SK-N-SH treated with all-trans-retinoic acid at 6 μM for 48 hours (cell line): ENCODE data around the gene TRIM13.

Experiments used
- ATAC-seq: fragments of 200-7000 bp; cut with Tn5 transposase; 3 replicates; pipeline ENCODE4 v1.9.1; 2020; ENCODE audit warnings: mild to moderate bottlenecking, moderate library complexity
- ARNTL ChIP-seq: fragments of 450-650 bp; formaldehyde crosslinking; IDR thresholded peaks from 2 replicates; pipeline ENCODE4 v1.5.0; 2020; ENCODE audit warnings: low read depth, mild to moderate bottlenecking, moderate library complexity, borderline replicate concordance
- BACH2 ChIP-seq: fragments of 250-450 bp; sonication (Bioruptor Pico); IDR thresholded peaks from 2 replicates; pipeline ENCODE4 v1.9.0; 2021; ENCODE audit warnings: mild to moderate bottlenecking, borderline replicate concordance
- CSDC2 ChIP-seq: fragments of 250-450 bp; sonication (Bioruptor Pico); IDR thresholded peaks from 2 replicates; pipeline ENCODE4 v1.5.0; 2020; ENCODE audit warnings: mild to moderate bottlenecking, moderate library complexity
- ESRRG ChIP-seq: fragments of 250-450 bp; sonication (Bioruptor Pico); IDR thresholded peaks from 2 replicates; pipeline ENCODE4 v1.6.1; 2021; ENCODE audit warnings: mild to moderate bottlenecking
- GLIS3 ChIP-seq: fragments of 250-450 bp; sonication (Bioruptor Pico); IDR thresholded peaks from 2 replicates; pipeline ENCODE4 v1.5.0; 2020; ENCODE audit warnings: mild to moderate bottlenecking, moderate library complexity
- ISL1 ChIP-seq: fragments of 250-450 bp; sonication (Bioruptor Pico); IDR thresholded peaks from 2 replicates; pipeline ENCODE4 v2.1.2; 2022; ENCODE audit warnings: mild to moderate bottlenecking, moderate library complexity
- OSR1 ChIP-seq: fragments of 250-450 bp; sonication (Bioruptor Pico); IDR thresholded peaks from 2 replicates; pipeline ENCODE4 v1.8.0; 2022; ENCODE audit warnings: moderate library complexity, mild to moderate bottlenecking, inconsistent platforms
- PPARA ChIP-seq: fragments of 250-450 bp; sonication (Bioruptor Pico); IDR thresholded peaks from 2 replicates; pipeline ENCODE4 v1.5.0; 2020; ENCODE audit warnings: mild to moderate bottlenecking, borderline replicate concordance
- RARB ChIP-seq: fragments of 250-450 bp; sonication (Bioruptor Pico); IDR thresholded peaks from 2 replicates; pipeline ENCODE4 v1.8.0; 2021; ENCODE audit warnings: mild to moderate bottlenecking, moderate library complexity
- SNAI2 ChIP-seq: fragments of 250-450 bp; sonication (Bioruptor Pico); IDR thresholded peaks from 2 replicates; pipeline ENCODE4 v1.5.0; 2020; ENCODE audit warnings: mild to moderate bottlenecking, moderate library complexity
- TCF4 ChIP-seq: fragments of 250-450 bp; sonication (Bioruptor Pico); IDR thresholded peaks from 2 replicates; pipeline ENCODE4 v1.8.0; 2021; ENCODE audit warnings: mild to moderate bottlenecking, moderate library complexity, borderline replicate concordance
- TOX ChIP-seq: fragments of 250-450 bp; sonication (Bioruptor Pico); IDR thresholded peaks from 2 replicates; pipeline ENCODE4 v1.8.0; 2021; ENCODE audit warnings: mild to moderate bottlenecking, moderate library complexity, borderline replicate concordance
- ZC3H10 ChIP-seq: fragments of 250-450 bp; sonication (Bioruptor Pico); IDR thresholded peaks from 2 replicates; pipeline ENCODE4 v1.5.1; 2021; ENCODE audit warnings: mild to moderate bottlenecking, moderate library complexity
- ZFP30 ChIP-seq: fragments of 450-650 bp; formaldehyde crosslinking; IDR thresholded peaks from 2 replicates; pipeline ENCODE4 v1.5.0; 2022; ENCODE audit warnings: mild to moderate bottlenecking, moderate library complexity
- ZNF565 ChIP-seq: fragments of 450-650 bp; formaldehyde crosslinking; conservative IDR thresholded peaks from 2 replicates; pipeline ENCODE4 v1.5.0; 2020; ENCODE audit warnings: low read depth, mild to moderate bottlenecking, moderate library complexity
- ZNF8 ChIP-seq: fragments of 450-650 bp; formaldehyde crosslinking; IDR thresholded peaks from 2 replicates; pipeline ENCODE4 v1.5.0; 2020; ENCODE audit warnings: mild to moderate bottlenecking, moderate library complexity
- TF ChIP-seq, protein P1 (sequence below): fragments of 250-450 bp; sonication (Bioruptor Pico); IDR thresholded peaks from 2 replicates; pipeline ENCODE4 v1.5.0; 2020; ENCODE audit warnings: mild to moderate bottlenecking, moderate library complexity
- TF ChIP-seq, protein P2 (sequence below): fragments of 250-450 bp; sonication (Bioruptor Pico); IDR thresholded peaks from 2 replicates; pipeline ENCODE4 v1.5.1; 2020; ENCODE audit warnings: low read depth, mild to moderate bottlenecking, moderate library complexity
- TF ChIP-seq, protein P3 (sequence below): fragments of 250-450 bp; sonication (Bioruptor Pico); IDR thresholded peaks from 2 replicates; pipeline ENCODE4 v1.8.0; 2020; ENCODE audit warnings: mild to moderate bottlenecking, moderate library complexity, borderline replicate concordance
- TF ChIP-seq, protein P4 (sequence below): fragments of 250-450 bp; sonication (Bioruptor Pico); IDR thresholded peaks from 2 replicates; pipeline ENCODE4 v1.5.1; 2021; ENCODE audit warnings: mild to moderate bottlenecking, moderate library complexity

Gene TRIM13

DNA sequence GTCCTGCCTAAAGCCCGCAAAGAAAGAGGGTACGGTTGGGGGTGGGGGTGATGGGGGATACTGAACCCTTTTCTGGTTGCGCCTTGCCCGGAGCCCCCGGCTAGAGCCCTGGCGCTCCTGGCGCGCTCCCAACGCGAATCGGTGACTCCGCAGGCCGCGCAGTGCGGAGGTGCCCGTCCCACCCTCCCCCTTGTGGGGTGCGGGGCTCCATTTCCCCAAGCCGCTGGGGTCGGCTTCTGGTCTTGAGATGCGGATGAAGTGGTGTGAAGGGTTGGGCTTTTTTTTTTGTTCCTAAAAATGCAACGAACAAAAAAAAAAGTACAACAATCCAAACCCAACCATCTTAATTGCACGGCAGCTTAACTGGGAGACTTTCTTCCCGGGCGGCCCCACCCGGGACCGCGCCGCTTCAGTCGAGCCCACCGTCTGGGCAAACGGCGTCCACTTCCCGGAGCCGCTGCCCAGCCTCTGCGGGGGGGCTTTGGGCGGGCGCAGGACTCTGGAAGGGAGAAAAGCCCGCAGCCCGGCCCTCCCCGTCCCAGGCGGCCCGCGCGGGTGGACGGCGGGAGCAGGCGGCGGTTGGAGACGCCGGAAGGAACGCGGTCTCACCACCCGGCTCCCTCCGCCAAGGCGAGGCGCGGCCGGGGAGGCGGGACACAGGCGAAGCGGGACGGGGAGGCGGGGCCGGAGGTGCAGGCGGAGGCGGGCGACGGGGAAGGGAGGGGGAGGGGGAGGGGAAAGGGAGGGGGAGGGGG is 504 bp upstream of the TRIM13 start:
- ATAC-seq = peak; percentile 81
- TF ChIP-seq TCF4 (CRISPR knock-in tag) (no peak), CSDC2 (CRISPR knock-in tag) (0 out of 2 replicates have a peak, but pooled peaks have one; percentile 37), RARB (CRISPR knock-in tag) (no peak), GLIS3 (CRISPR knock-in tag) (peak; percentile 71; the same call in 1 of the 2 replicates)
- TF ChIP-seq, protein P1, sequence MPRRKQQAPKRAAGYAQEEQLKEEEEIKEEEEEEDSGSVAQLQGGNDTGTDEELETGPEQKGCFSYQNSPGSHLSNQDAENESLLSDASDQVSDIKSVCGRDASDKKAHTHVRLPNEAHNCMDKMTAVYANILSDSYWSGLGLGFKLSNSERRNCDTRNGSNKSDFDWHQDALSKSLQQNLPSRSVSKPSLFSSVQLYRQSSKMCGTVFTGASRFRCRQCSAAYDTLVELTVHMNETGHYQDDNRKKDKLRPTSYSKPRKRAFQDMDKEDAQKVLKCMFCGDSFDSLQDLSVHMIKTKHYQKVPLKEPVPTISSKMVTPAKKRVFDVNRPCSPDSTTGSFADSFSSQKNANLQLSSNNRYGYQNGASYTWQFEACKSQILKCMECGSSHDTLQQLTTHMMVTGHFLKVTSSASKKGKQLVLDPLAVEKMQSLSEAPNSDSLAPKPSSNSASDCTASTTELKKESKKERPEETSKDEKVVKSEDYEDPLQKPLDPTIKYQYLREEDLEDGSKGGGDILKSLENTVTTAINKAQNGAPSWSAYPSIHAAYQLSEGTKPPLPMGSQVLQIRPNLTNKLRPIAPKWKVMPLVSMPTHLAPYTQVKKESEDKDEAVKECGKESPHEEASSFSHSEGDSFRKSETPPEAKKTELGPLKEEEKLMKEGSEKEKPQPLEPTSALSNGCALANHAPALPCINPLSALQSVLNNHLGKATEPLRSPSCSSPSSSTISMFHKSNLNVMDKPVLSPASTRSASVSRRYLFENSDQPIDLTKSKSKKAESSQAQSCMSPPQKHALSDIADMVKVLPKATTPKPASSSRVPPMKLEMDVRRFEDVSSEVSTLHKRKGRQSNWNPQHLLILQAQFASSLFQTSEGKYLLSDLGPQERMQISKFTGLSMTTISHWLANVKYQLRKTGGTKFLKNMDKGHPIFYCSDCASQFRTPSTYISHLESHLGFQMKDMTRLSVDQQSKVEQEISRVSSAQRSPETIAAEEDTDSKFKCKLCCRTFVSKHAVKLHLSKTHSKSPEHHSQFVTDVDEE (CRISPR knock-in tag) = peak; percentile 55; the same call in 1 of the 2 replicates

DNA sequence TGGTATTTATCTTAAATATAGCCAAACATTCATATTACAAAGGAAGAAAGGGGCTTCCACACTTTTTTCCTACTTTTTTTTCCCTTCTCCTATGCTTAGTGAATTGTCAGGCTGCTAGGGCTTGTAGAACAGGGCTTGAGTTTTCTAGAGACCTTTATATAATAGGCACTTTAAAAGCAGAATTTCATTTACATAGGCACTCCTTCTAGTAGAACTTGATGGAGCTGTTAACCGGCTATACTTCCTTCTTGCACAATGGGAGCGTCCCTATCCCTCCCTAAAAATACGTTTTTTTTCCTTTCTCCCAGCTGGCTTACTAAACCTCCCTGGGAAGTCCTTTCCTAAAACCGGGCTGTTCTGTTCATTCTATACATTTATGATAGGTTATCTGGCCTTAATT is 1.1 kb downstream of the TRIM13 start:
- no peak for ATAC-seq
- TF ChIP-seq RARB (CRISPR knock-in tag) (no peak), SNAI2 (CRISPR knock-in tag) (no peak), ZC3H10 (CRISPR knock-in tag) (no peak), GLIS3 (CRISPR knock-in tag) (no peak), OSR1 (CRISPR knock-in tag) (no peak), TCF4 (CRISPR knock-in tag) (no peak), ARNTL (CRISPR knock-in tag) (no peak), CSDC2 (CRISPR knock-in tag) (no peak), PPARA (no peak)
- TF ChIP-seq, protein P2, sequence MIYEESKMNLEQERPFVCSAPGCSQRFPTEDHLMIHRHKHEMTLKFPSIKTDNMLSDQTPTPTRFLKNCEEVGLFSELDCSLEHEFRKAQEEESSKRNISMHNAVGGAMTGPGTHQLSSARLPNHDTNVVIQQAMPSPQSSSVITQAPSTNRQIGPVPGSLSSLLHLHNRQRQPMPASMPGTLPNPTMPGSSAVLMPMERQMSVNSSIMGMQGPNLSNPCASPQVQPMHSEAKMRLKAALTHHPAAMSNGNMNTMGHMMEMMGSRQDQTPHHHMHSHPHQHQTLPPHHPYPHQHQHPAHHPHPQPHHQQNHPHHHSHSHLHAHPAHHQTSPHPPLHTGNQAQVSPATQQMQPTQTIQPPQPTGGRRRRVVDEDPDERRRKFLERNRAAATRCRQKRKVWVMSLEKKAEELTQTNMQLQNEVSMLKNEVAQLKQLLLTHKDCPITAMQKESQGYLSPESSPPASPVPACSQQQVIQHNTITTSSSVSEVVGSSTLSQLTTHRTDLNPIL (CRISPR knock-in tag) = no peak
- TF ChIP-seq, protein P1 (CRISPR knock-in tag) = no peak
- TF ChIP-seq, protein P3, sequence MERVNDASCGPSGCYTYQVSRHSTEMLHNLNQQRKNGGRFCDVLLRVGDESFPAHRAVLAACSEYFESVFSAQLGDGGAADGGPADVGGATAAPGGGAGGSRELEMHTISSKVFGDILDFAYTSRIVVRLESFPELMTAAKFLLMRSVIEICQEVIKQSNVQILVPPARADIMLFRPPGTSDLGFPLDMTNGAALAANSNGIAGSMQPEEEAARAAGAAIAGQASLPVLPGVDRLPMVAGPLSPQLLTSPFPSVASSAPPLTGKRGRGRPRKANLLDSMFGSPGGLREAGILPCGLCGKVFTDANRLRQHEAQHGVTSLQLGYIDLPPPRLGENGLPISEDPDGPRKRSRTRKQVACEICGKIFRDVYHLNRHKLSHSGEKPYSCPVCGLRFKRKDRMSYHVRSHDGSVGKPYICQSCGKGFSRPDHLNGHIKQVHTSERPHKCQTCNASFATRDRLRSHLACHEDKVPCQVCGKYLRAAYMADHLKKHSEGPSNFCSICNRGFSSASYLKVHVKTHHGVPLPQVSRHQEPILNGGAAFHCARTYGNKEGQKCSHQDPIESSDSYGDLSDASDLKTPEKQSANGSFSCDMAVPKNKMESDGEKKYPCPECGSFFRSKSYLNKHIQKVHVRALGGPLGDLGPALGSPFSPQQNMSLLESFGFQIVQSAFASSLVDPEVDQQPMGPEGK (CRISPR knock-in tag) = no peak

DNA sequence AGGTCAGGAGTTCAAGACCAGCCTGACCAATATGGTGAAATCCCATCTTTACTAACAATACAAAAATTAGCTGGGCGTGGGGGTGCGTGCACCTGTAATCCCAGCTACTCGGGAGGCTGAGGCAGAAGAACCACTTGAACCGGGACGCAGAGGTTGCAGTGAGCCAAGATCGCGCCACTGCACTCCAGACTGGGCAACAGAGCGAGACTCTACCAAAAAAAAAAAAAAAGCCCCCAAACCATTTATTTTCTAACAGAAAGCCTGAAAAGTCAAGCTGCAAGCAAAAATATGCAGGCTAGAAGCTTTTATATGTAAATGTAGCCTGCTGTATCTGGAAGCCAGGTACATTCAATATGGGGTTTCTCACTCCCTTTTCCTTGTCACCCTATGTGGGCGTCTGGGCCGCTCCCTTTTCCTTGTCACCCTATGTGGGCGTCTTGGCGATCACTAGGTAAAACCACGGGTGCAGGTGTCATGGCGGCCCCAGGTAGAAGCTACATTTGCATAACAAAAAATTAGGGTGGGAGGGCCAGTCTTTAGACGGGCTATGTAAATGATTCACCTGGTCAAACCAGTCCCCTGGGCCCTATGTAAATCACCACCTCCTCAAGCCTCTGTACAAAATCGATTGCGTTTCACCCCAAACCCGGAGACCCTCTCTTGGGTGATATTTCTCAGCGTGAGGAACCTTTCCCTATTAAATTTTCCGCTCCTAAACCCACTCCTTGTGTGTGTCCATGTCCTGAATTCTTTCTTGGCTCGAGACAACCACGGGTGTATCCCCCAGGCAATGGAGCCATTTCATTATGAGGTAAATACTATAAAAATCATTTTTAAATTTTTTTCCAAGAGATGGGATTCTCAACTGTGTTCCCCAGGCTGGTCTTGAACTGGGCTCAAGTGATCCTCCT is 2.1 kb downstream of the TRIM13 start:
- no peak for ATAC-seq
- TF ChIP-seq ESRRG (CRISPR knock-in tag) (no peak), TOX (CRISPR knock-in tag) (no peak), ZNF565 (no peak), RARB (CRISPR knock-in tag) (no peak), BACH2 (CRISPR knock-in tag) (no peak), ZFP30 (no peak), ISL1 (CRISPR knock-in tag) (no peak), ZNF8 (no peak), GLIS3 (CRISPR knock-in tag) (no peak), TCF4 (CRISPR knock-in tag) (no peak)
- TF ChIP-seq, protein P1 (CRISPR knock-in tag) = no peak
- TF ChIP-seq, protein P4, sequence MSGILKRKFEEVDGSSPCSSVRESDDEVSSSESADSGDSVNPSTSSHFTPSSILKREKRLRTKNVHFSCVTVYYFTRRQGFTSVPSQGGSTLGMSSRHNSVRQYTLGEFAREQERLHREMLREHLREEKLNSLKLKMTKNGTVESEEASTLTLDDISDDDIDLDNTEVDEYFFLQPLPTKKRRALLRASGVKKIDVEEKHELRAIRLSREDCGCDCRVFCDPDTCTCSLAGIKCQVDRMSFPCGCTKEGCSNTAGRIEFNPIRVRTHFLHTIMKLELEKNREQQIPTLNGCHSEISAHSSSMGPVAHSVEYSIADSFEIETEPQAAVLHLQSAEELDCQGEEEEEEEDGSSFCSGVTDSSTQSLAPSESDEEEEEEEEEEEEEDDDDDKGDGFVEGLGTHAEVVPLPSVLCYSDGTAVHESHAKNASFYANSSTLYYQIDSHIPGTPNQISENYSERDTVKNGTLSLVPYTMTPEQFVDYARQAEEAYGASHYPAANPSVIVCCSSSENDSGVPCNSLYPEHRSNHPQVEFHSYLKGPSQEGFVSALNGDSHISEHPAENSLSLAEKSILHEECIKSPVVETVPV (CRISPR knock-in tag) = no peak
